Astrocyte (in vitro differentiated cells and primary cell): ENCODE measurements around the gene KRT73. TPM values are rescaled to one million over a fixed set of nuclear protein-coding genes. Genes with fewer than 3 reads are reported as not detected.

Experiments used
- DNase-seq: peaks from one replicate; pipeline ENCODE4 v3.0.0-alpha.2; 2010; ENCODE audit warnings: low read depth
- FAIRE-seq: peaks from 2 replicates; lab custom pipeline; 2011; peaks lifted over from hg19 to GRCh38; lab: Jason Lieb, UNC
- H2AFZ ChIP-seq: 2 replicates; pipeline ENCODE4 v1.6.0; 2012; ENCODE audit warnings: low read depth, low read length, inconsistent platforms
- H3K27ac ChIP-seq: 2 replicates; pipeline ENCODE4 v1.5.1; 2011; ENCODE audit warnings: low read depth, low read length, inconsistent platforms
- H3K27me3 ChIP-seq: 2 replicates; pipeline ENCODE4 v1.6.0; 2011; ENCODE audit warnings: low read length, inconsistent platforms; ENCODE audit not compliant: insufficient read depth
- H3K36me3 ChIP-seq: 2 replicates; pipeline ENCODE4 v1.5.1; 2011; ENCODE audit warnings: low read length, inconsistent platforms; ENCODE audit not compliant: insufficient read depth
- H3K4me1 ChIP-seq: 2 replicates; pipeline ENCODE4 v1.5.1; 2011; ENCODE audit warnings: low read length, inconsistent platforms; ENCODE audit not compliant: insufficient read depth
- H3K4me2 ChIP-seq: 2 replicates; pipeline ENCODE4 v1.6.0; 2012; ENCODE audit warnings: low read length, inconsistent platforms
- H3K4me3 ChIP-seq: 2 replicates; pipeline ENCODE4 v1.5.1; 2011; ENCODE audit warnings: low read depth, mild to moderate bottlenecking, low read length, inconsistent platforms; ENCODE audit not compliant: insufficient read depth
- H3K79me2 ChIP-seq: 2 replicates; pipeline ENCODE4 v1.6.0; 2012; ENCODE audit warnings: mild to moderate bottlenecking, low read length, inconsistent platforms; ENCODE audit not compliant: insufficient read depth
- H3K9ac ChIP-seq: 2 replicates; pipeline ENCODE4 v1.6.0; 2012; ENCODE audit warnings: mild to moderate bottlenecking, low read length, inconsistent platforms
- H3K9me3 ChIP-seq: 2 replicates; pipeline ENCODE4 v1.5.1; 2012; ENCODE audit warnings: low read depth, mild to moderate bottlenecking, low read length, inconsistent platforms; ENCODE audit not compliant: insufficient read depth
- H4K20me1 ChIP-seq: 2 replicates; pipeline ENCODE4 v1.6.0; 2012; ENCODE audit warnings: low read length, inconsistent platforms; ENCODE audit not compliant: insufficient read depth
- H3K27ac Mint-ChIP-seq: one replicate; pipeline ENCODE4 v1.8.0; 2021; ENCODE audit warnings: mild to moderate bottlenecking, mixed read lengths; ENCODE audit not compliant: unreplicated experiment
- H3K27me3 Mint-ChIP-seq: one replicate; pipeline ENCODE4 v1.8.0; 2021; ENCODE audit warnings: low read depth, mixed read lengths; ENCODE audit not compliant: unreplicated experiment
- H3K36me3 Mint-ChIP-seq: one replicate; pipeline ENCODE4 v1.8.0; 2021; ENCODE audit warnings: low read depth, mixed read lengths; ENCODE audit not compliant: unreplicated experiment
- H3K4me1 Mint-ChIP-seq: one replicate; pipeline ENCODE4 v1.8.0; 2021; ENCODE audit warnings: low read depth, mixed read lengths; ENCODE audit not compliant: unreplicated experiment
- H3K4me3 Mint-ChIP-seq: one replicate; pipeline ENCODE4 v1.8.0; 2021; ENCODE audit warnings: mild to moderate bottlenecking, moderate library complexity, mixed read lengths; ENCODE audit not compliant: unreplicated experiment
- H3K9me3 Mint-ChIP-seq: one replicate; pipeline ENCODE4 v1.8.0; 2021; ENCODE audit warnings: mild to moderate bottlenecking, mixed read lengths; ENCODE audit not compliant: unreplicated experiment
- EZH2 ChIP-seq: IDR thresholded peaks from 2 replicates; pipeline ENCODE4 v1.6.1; 2012; ENCODE audit warnings: mild to moderate bottlenecking, low read length, inconsistent platforms; ENCODE audit not compliant: insufficient read depth
- total RNA-seq: library from RNA; stranded (reverse); gene quantifications from 2 replicates; pipeline ENCODE4 v1.2.1, GENCODE V29; 2021
- TF ChIP-seq, protein P1 (sequence below): IDR thresholded peaks from 2 replicates; pipeline ENCODE4 v1.5.1; 2011; ENCODE audit warnings: low read depth, mild to moderate bottlenecking, inconsistent platforms, low read length, moderate library complexity; ENCODE audit not compliant: insufficient read depth

KRT73 gene
- total RNA-seq, 1 donor from 2014 or later = not detected

DNA sequence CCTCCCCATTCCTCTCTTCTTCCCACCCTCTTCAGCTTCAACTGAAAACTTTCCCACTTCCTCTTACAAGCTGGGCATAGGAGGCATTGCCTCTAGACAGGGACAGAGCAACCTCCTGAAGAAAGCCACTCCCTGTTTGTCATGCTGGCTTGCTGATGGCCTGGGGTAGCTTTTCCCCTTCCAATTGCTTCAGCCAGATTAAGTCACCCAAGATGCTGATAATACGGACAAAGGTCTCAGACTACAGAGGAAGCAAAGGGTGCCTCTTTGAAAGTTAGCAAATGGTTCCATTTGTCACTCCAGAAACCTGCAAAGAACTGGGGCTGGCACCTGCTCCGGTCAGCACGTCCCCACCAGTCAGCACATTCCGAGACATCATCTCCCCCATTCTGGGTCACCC, 27.6 kb upstream of the KRT73 start:
- no peak overlapping the region for H3K4me3 ChIP-seq
- no peak overlapping the region for H3K27ac ChIP-seq
- H3K4me2 ChIP-seq = no peak overlapping the region
- Mint-ChIP-seq H3K27me3 (peaks cover 83% of the 10 kb centered on the region), H3K9me3 (no peaks in the 10 kb centered on the region), H3K36me3 (no peaks in the 10 kb centered on the region), H3K4me3 (no peak overlapping the region), H3K4me1 (no peaks in the 10 kb centered on the region), H3K27ac (no peak overlapping the region)
- H3K36me3 ChIP-seq = no peaks in the 10 kb centered on the region
- H3K79me2 ChIP-seq = no peaks in the 10 kb centered on the region
- TF ChIP-seq, protein P1, sequence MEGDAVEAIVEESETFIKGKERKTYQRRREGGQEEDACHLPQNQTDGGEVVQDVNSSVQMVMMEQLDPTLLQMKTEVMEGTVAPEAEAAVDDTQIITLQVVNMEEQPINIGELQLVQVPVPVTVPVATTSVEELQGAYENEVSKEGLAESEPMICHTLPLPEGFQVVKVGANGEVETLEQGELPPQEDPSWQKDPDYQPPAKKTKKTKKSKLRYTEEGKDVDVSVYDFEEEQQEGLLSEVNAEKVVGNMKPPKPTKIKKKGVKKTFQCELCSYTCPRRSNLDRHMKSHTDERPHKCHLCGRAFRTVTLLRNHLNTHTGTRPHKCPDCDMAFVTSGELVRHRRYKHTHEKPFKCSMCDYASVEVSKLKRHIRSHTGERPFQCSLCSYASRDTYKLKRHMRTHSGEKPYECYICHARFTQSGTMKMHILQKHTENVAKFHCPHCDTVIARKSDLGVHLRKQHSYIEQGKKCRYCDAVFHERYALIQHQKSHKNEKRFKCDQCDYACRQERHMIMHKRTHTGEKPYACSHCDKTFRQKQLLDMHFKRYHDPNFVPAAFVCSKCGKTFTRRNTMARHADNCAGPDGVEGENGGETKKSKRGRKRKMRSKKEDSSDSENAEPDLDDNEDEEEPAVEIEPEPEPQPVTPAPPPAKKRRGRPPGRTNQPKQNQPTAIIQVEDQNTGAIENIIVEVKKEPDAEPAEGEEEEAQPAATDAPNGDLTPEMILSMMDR = no peak
- no peak for TF ChIP-seq EZH2
- no peaks in the 10 kb centered on the region for H3K4me1 ChIP-seq
- H3K9ac ChIP-seq = no peak overlapping the region
- H3K9me3 ChIP-seq = no peaks in the 10 kb centered on the region
- H3K27me3 ChIP-seq = peaks cover 20% of the 10 kb centered on the region
- H4K20me1 ChIP-seq = no peaks in the 10 kb centered on the region
- DNase-seq (no peak), FAIRE-seq (no peak)
- no peak overlapping the region for H2AFZ ChIP-seq

DNA sequence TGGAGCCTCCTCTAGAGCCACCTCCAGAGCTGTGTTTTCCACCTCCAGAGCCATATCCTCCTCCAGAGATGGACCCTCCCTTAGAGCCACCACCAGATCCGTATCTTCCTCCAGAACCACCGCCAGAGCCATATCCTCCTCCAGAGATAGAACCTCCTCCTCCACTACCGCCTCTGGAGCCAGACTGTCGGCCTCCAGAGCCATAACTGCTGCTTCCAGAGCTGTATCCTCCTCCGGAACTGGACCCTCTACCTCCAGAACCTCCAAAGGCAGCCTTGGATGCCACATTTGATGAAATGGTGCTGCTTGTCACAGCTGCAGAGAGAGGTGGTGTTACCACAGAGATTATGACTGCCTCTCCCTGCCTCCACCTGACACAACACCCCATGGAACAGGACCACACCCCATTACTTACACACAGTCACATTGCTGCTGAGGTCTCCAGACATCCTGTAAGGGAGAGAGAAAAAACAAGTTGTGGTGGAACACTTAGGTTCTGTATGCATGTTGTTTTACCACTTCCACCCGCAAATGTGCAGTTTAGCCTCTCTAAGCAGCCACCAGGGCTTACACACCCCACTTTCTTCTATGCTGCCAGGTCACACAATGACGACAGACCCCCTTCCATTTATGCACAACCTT, 26.9 kb upstream of the KRT73 start:
- H3K36me3 Mint-ChIP-seq = no peaks in the 10 kb centered on the region
- peaks cover 78% of the 10 kb centered on the region for H3K27me3 Mint-ChIP-seq
- no peak for TF ChIP-seq EZH2
- TF ChIP-seq, protein P1 = no peak

DNA sequence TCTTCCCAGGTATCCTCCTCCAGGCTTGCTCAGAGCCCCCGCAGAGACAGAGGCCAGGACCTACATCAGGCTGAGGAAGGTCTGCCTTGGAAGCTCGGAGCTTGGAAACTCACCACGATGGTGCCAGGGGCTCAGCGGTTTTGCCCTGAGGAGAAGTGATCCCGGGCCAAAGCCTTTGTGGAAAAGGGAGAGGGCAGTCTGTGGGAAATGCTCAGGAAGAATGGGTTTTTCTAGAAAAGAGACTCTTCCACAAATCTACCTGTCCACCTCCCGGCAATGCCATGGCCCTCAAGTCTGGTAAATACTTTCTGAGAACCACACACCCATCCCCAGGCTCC, 25.7 kb upstream of the KRT73 start:
- no peaks in the 10 kb centered on the region for H4K20me1 ChIP-seq
- DNase-seq (no peak), FAIRE-seq (no peak)
- H3K4me2 ChIP-seq = no peak overlapping the region
- no peaks in the 10 kb centered on the region for H3K9me3 ChIP-seq
- Mint-ChIP-seq H3K4me1 (no peaks in the 10 kb centered on the region), H3K36me3 (no peaks in the 10 kb centered on the region), H3K9me3 (no peaks in the 10 kb centered on the region), H3K27ac (no peak overlapping the region), H3K27me3 (peaks cover 70% of the 10 kb centered on the region), H3K4me3 (no peak overlapping the region)
- H3K4me1 ChIP-seq = no peaks in the 10 kb centered on the region
- H3K27ac ChIP-seq = no peak overlapping the region
- no peak overlapping the region for H3K4me3 ChIP-seq
- TF ChIP-seq EZH2 = no peak
- TF ChIP-seq, protein P1 = no peak
- H2AFZ ChIP-seq = no peak overlapping the region
- no peaks in the 10 kb centered on the region for H3K79me2 ChIP-seq
- H3K9ac ChIP-seq = no peak overlapping the region
- peaks cover 21% of the 10 kb centered on the region for H3K27me3 ChIP-seq
- no peaks in the 10 kb centered on the region for H3K36me3 ChIP-seq

More for the DNA sequence above, 26.9 kb upstream of the KRT73 start:
- H3K27ac Mint-ChIP-seq = no peak overlapping the region
- H3K27me3 ChIP-seq = peaks cover 22% of the 10 kb centered on the region
- H3K27ac ChIP-seq = no peak overlapping the region
- FAIRE-seq (no peak), DNase-seq (no peak)
- no peaks in the 10 kb centered on the region for H3K79me2 ChIP-seq
- H3K9me3 Mint-ChIP-seq = no peaks in the 10 kb centered on the region
- H2AFZ ChIP-seq = no peak overlapping the region
- no peaks in the 10 kb centered on the region for H3K4me1 Mint-ChIP-seq
- no peak overlapping the region for H3K4me3 ChIP-seq
- H3K4me2 ChIP-seq = no peak overlapping the region
- no peaks in the 10 kb centered on the region for H3K36me3 ChIP-seq
- H4K20me1 ChIP-seq = no peaks in the 10 kb centered on the region
- no peaks in the 10 kb centered on the region for H3K9me3 ChIP-seq
- H3K9ac ChIP-seq = no peak overlapping the region
- H3K4me1 ChIP-seq = no peaks in the 10 kb centered on the region
- H3K4me3 Mint-ChIP-seq = no peak overlapping the region
